ENCODE results near the gene SH3BP4. TPM values are rescaled to one million over a fixed set of nuclear protein-coding genes. Genes with fewer than 3 reads are reported as not detected.

The SH3BP4 gene
- total RNA-seq, 1 experiment from 2014 or later: 93.8 TPM

- Histone ChIP-seq H4K5ac (ENCODE audit: insufficient read length, low read depth, low read length) (no peak overlapping the region), H3K4ac (ENCODE audit: low read depth, low read length) (no peak overlapping the region), H3K27me3 (ENCODE audit: insufficient read depth, low read length) (no peaks in the 10 kb centered on the region), H2BK120ac (ENCODE audit: low read depth, low read length, poor library complexity, severe bottlenecking) (no peak overlapping the region), H3K9me3 (ENCODE audit: control insufficient read depth, low read depth, low read length) (no peaks in the 10 kb centered on the region), H2BK5ac (ENCODE audit: insufficient read length, low read length) (no peak overlapping the region), H4K91ac (ENCODE audit: insufficient read length, low read depth, low read length) (no peak overlapping the region), H3K56ac (ENCODE audit: insufficient read length, low read depth, low read length) (no peak overlapping the region), H3T11ph (ENCODE audit: low read length) (no peak overlapping the region), H3K23me2 (ENCODE audit: insufficient read length, low read depth, low read length, poor library complexity, severe bottlenecking) (no peaks in the 10 kb centered on the region), H2BK12ac (ENCODE audit: insufficient read length, low read depth, low read length) (no peak overlapping the region), H3K27ac (ENCODE audit: insufficient read length, low read depth, low read length) (no peak overlapping the region), H3K79me1 (ENCODE audit: insufficient read depth, low read depth, low read length, poor library complexity, severe bottlenecking) (no peaks in the 10 kb centered on the region), H3K9ac (ENCODE audit: extremely low read depth, insufficient read length, low read length) (no peak overlapping the region), H2BK20ac (ENCODE audit: low read depth, low read length, poor library complexity, severe bottlenecking) (no peak overlapping the region), H3K4me1 (ENCODE audit: insufficient read depth, low read length) (peaks cover 6% of the 10 kb centered on the region), H3K23ac (ENCODE audit: insufficient read length, low read depth, low read length) (no peak overlapping the region), H4K20me1 (ENCODE audit: control insufficient read depth, insufficient read depth, insufficient read length) (no peaks in the 10 kb centered on the region), H2BK15ac (ENCODE audit: low read depth, low read length) (no peak overlapping the region), H2AFZ (ENCODE audit: low read length) (no peak overlapping the region), H4K8ac (replicated peaks; ENCODE audit: insufficient read length, low read depth, low read length) (no peak overlapping the region), H3K14ac (ENCODE audit: insufficient read depth, low read length) (no peak overlapping the region), H3K18ac (ENCODE audit: insufficient read length, low read depth, low read length) (no peak overlapping the region), H3K4me2 (ENCODE audit: insufficient read depth, insufficient read length, low read length) (no peak overlapping the region), H2AK5ac (ENCODE audit: insufficient read length, low read length) (no peak overlapping the region), H3K79me2 (ENCODE audit: insufficient read depth, low read length) (no peaks in the 10 kb centered on the region)
- Mint-ChIP-seq H3K36me3 (ENCODE audit: insufficient read depth in 1 of 3, low read depth in 3 of 3) (no peaks in the 10 kb centered on the region), H3K9me3 (no peaks in the 10 kb centered on the region), H3K27ac (peak overlapping the region in 1 of 3 experiments; percentile 28; a peak in 1 of 7 replicates), H3K27me3 (ENCODE audit: low read depth) (peaks cover 52% of the 10 kb centered on the region), H3K4me3 (no peak overlapping the region), H3K4me1 (peaks cover 24 to 29% of the 10 kb centered on the region in 2 experiments)
- WGBS (ENCODE audit: extremely low coverage, insufficient read length, low lambda C conversion rate): no CpG with 5 or more reads among the region's 5 CpGs
- no peak for DNase-seq
- no peak for TF ChIP-seq CTCF (conservative IDR thresholded peaks at IDR 0.05)
Observed at GRCh38 chr2:234935311-234935710, 16.5 kb upstream of the SH3BP4 start.
